Measurements from ENCODE around the gene PER2.

The PER2 gene

DNA sequence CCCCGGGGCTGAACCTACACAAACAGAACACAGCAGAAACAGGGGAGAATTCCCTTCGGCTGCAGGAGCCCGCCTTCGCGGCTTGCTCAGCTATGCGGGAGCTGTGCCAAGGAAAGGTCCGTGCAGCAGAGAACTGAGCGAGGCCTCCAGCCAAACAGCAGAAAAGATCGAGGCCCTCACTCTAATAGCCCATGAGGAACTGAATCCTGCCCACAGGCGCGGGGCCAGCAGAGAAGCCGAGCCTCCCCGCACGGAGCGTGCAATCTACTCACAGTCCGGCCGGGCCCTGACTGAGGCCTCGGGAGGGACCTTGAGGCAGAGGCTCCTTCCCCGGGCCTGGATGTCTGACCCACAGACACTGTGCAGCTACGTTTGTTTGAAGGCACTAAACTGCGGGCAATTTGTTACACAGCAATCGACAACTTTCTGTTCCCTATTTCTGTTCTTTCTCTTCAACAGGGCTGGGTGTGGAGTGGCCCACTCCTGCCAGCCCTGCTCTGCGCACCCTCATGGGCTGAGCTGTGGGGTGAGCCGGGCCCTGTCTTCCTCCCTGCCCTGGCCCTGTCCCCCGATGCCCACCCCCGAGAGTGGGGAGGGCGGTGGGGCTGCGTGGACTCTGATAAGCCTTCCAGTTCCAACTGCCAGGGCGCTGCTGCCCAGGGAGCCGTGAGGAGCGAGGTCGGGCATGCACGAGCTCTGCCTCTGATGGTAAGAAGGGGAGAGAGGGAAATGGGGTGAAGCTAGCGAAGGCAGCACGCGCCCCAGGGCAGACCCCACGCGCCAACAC, 62.3 kb downstream of the PER2 start:
- DNase-seq: no peak

- no peak for DNase-seq
Observed at GRCh38 chr2:238225121-238225520, 63.3 kb downstream of the PER2 start.

GRCh38 chr2:238224356-238225035, 63.9 kb downstream of the PER2 start:
- DNase-seq: no peak

DNA sequence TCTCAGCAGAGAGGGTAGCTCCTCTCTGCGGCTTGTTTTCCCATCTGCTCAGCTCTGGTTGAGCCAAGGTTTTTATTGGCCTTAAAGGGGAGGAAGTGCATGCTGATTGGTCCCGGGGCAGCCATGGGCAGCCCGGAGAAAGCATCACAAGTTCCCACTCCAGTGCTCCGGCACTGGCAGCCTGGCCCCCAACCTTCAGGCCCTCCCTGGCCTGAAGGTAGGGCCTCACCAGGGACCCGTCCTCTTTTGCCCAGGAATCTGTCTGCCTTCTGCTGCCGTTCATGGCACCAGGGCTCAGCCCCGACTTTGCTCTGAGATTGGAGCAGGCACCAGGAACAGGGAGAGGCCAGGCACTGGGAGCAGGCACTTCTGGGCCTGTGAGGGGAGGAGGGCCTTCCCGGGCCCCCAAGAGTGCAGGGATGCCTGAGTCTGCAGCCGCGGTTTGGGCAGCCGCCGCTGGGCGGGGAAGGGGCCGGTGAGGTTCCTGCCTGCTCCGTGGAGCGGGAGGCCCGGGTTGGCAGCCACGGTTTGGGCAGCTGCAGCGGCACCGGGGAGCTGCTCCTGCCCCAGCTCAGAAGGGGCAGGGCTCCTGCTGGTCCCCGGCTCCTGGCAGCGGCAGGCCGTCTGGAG, 67.4 kb downstream of the PER2 start:
- peak; percentile 91 for DNase-seq

GRCh38 chr2:238220274-238220891, 68.0 kb downstream of the PER2 start:
- no peak for DNase-seq

- DNase-seq: no peak
Observed at GRCh38 chr2:238216651-238217184, 71.7 kb downstream of the PER2 start.

- DNase-seq: no peak
Observed at GRCh38 chr2:238207006-238207405, 81.4 kb downstream of the PER2 start.

- no peak for DNase-seq
Observed at GRCh38 chr2:238203973-238204683, 84.3 kb downstream of the PER2 start.

GRCh38 chr2:238203094-238203972, 85.1 kb downstream of the PER2 start, which contains the start of gene ILKAP:
Gene ILKAP (minus strand): TSS chr2:238203695. CDS start chr2:238203553, 142 bp downstream.
- DNase-seq: peak; percentile 77

GRCh38 chr2:238202326-238203093, 85.9 kb downstream of the PER2 start:
- no peak for DNase-seq
